ENCODE data around the gene NAALADL2.

DNA sequence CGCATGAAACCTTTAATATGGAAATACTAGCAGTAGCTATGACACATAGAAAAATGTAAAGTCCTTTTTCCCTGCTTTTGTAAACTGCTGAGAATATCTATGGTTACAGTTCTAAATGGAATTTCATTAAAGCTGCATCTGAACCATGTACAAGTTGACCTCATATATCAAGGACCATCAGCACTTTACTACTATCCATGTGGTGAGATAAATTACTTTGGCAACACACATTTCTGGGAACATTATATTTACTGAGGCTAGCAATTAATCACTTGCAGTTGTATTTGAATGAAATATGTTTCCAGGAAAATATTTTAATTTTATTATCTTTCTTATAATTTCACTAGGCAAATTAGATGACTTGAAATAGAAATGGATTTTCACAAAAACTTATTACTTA, 545.5 kb downstream of the NAALADL2 start:
- TF ChIP-seq CTCF (IDR thresholded peaks at IDR 0.05) (no peak), POLR2A (IDR thresholded peaks at IDR 0.05) (no peak)
